Omental fat pad (tissue), 4 donors: ENCODE results near the gene PROM1. TPM values are rescaled to one million over a fixed set of nuclear protein-coding genes. Genes with fewer than 3 reads are reported as not detected.

Experiments
- ATAC-seq: fragments of 150-250 bp; one replicate; pipeline ENCODE4 v1.9.1; 2016; ENCODE audit warnings: mild to moderate bottlenecking, moderate library complexity; ENCODE audit not compliant: low FRiP score
- DNase-seq: peaks from one replicate; pipeline ENCODE4 v3.0.0-alpha.2; 2019; ENCODE audit warnings: low spot score
- CTCF ChIP-seq, 3 donors: fragments of 450-650 bp; IDR thresholded peaks; one replicate each; pipeline ENCODE4 v1.5.1; 2016 to 2017; ENCODE audit warnings: antibody characterized with exemption in 3 of 3, mild to moderate bottlenecking in 3 of 3, moderate library complexity in 2 of 3
- total RNA-seq, 4 donors: library from RNA; depleted of rRNA; stranded (reverse); fragments of >200 nt; gene quantifications; one replicate each; pipeline ENCODE4 v1.1.0, GENCODE V29; 2016

PROM1 gene
- total RNA-seq, 4 donors from 2014 or later: 0.09 TPM; not detected in 3

GRCh38 chr4:15955670-15956069 lies 128.2 kb downstream of the PROM1 start:
- ATAC-seq (no peak), DNase-seq (no peak)
- no peak for TF ChIP-seq CTCF (IDR thresholded peaks at IDR 0.05)

- ATAC-seq: no peak
- no peak for TF ChIP-seq CTCF (IDR thresholded peaks at IDR 0.05)
- no peak for DNase-seq
These were observed 130.2 kb downstream of the PROM1 start for GRCh38 chr4:15953625-15954024.

- no peak for TF ChIP-seq CTCF (IDR thresholded peaks at IDR 0.05)
- DNase-seq (no peak), ATAC-seq (no peak)
These were observed 132.0 kb downstream of the PROM1 start for GRCh38 chr4:15951781-15952180.

GRCh38 chr4:15948826-15949225 lies 135.0 kb downstream of the PROM1 start:
- no peak for TF ChIP-seq CTCF (IDR thresholded peaks at IDR 0.05)
- ATAC-seq: no peak
- no peak for DNase-seq

- no peak for DNase-seq
- no peak for ATAC-seq
- TF ChIP-seq CTCF (IDR thresholded peaks at IDR 0.05): no peak
These were observed 136.1 kb downstream of the PROM1 start for GRCh38 chr4:15947684-15948083.

- DNase-seq (no peak), ATAC-seq (no peak)
- TF ChIP-seq CTCF (IDR thresholded peaks at IDR 0.05): no peak
These were observed 138.3 kb downstream of the PROM1 start for GRCh38 chr4:15945516-15945915.

- DNase-seq: no peak
- ATAC-seq: no peak
- no peak for TF ChIP-seq CTCF (IDR thresholded peaks at IDR 0.05)
These were observed 138.9 kb downstream of the PROM1 start for GRCh38 chr4:15944895-15945294.
